ENCODE data around the gene CDKAL1.

Gene CDKAL1

GRCh38 chr6:20538131-20538662 is 3.9 kb downstream of the CDKAL1 start:
- H3K27ac ChIP-seq (ENCODE audit: insufficient read depth in 1 of 2, low read depth in 1 of 2, low read length in 2 of 2, poor library complexity in 1 of 2, severe bottlenecking in 2 of 2), result no peak overlapping the region
- H3K27me3 ChIP-seq (replicated peaks in 2 of 5; ENCODE audit: control insufficient read depth in 4 of 5, insufficient read depth in 5 of 5, low read length in 4 of 5), result no peaks in the 10 kb centered on the region
- DNase-seq, result peak in 1 of 3 donors; percentile 9
- H3K4me1 ChIP-seq (ENCODE audit: control extremely low read depth in 1 of 4, control insufficient read depth in 4 of 4, insufficient read depth in 4 of 4, low read length in 3 of 4), result peaks cover 4 to 20% (median 16%) of the 10 kb centered on the region in 4 experiments
- ChIA-PET CTCF (interaction anchor here (1.7 kb wide), 1 partner anchor 8 kb away, joined by 5 read pairs; no protein-coding TSS in a partner anchor), POLR2A (no interaction called here)
- H3K9me3 ChIP-seq (ENCODE audit: control extremely low read depth in 1 of 5, control insufficient read depth in 4 of 5, insufficient read depth in 2 of 5, low read depth in 1 of 5, low read length in 4 of 5), result no peaks in the 10 kb centered on the region
- peaks cover 8 to 29% (median 12%) of the 10 kb centered on the region in 4 experiments for H3K36me3 ChIP-seq (ENCODE audit: control insufficient read depth in 4 of 4, insufficient read depth in 4 of 4, low read length in 3 of 4)
- no peak overlapping the region for H3K4me3 ChIP-seq (ENCODE audit: control insufficient read depth in 1 of 7, extremely low read depth in 1 of 7, insufficient read depth in 4 of 7, low read depth in 2 of 7, low read length in 6 of 7)
- WGBS (ENCODE audit: insufficient coverage), result 20% methylated on average over 1 of the region's 1 CpG

DNA sequence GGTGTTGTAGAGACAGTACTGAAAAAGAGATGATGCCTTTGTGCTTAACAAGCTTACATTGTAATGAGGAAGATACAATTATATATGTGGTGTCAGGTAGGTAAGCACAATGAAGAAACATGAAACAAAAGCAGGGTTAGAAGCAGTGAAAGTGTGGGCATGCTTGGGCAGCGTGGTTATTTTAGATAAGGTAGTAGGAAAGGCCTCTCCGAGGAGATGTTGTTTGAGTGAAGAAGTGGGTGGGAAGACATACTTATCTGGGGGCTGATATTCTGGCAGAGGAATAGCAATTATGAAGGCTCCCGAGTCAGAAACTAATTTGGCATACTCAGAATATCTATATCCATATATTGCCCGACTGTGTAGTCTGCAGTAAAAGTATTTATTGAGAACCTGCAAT is 4.7 kb downstream of the CDKAL1 start:
- 92% methylated on average over 2 of the region's 4 CpGs for whole genome bisulfite sequencing (ENCODE audit: insufficient coverage)
- Histone ChIP-seq H3K27me3 (replicated peaks in 2 of 5; ENCODE audit: control insufficient read depth in 4 of 5, insufficient read depth in 5 of 5, low read length in 4 of 5) (no peaks in the 10 kb centered on the region), H3K4me3 (ENCODE audit: control insufficient read depth in 1 of 7, extremely low read depth in 1 of 7, insufficient read depth in 4 of 7, low read depth in 2 of 7, low read length in 6 of 7) (no peak overlapping the region), H3K9me3 (ENCODE audit: control extremely low read depth in 1 of 5, control insufficient read depth in 4 of 5, insufficient read depth in 2 of 5, low read depth in 1 of 5, low read length in 4 of 5) (no peaks in the 10 kb centered on the region), H3K27ac (ENCODE audit: insufficient read depth in 1 of 2, low read depth in 1 of 2, low read length in 2 of 2, poor library complexity in 1 of 2, severe bottlenecking in 2 of 2) (no peak overlapping the region), H3K36me3 (ENCODE audit: control insufficient read depth in 4 of 4, insufficient read depth in 4 of 4, low read length in 3 of 4) (peaks cover 8 to 30% (median 12%) of the 10 kb centered on the region in 4 experiments), H3K4me1 (ENCODE audit: control extremely low read depth in 1 of 4, control insufficient read depth in 4 of 4, insufficient read depth in 4 of 4, low read length in 3 of 4) (peaks cover 4 to 16% (median 13%) of the 10 kb centered on the region in 4 experiments)
- POLR2A ChIA-PET, result no interaction called here
- CTCF ChIA-PET, result interaction anchor here (1.7 kb wide), 1 partner anchor 9 kb away, joined by 5 read pairs; no protein-coding TSS in a partner anchor
- peak in 1 of 3 donors; percentile 28 for DNase-seq

GRCh38 chr6:20539387-20539786 is 5.1 kb downstream of the CDKAL1 start:
- 86% methylated on average over 2 of the region's 2 CpGs for WGBS (ENCODE audit: insufficient coverage)
- CTCF ChIA-PET, result interaction anchor here (0.6 kb wide), 1 partner anchor 604 kb away, joined by 3 read pairs; no protein-coding TSS in a partner anchor
- POLR2A ChIA-PET, result no interaction called here

DNA sequence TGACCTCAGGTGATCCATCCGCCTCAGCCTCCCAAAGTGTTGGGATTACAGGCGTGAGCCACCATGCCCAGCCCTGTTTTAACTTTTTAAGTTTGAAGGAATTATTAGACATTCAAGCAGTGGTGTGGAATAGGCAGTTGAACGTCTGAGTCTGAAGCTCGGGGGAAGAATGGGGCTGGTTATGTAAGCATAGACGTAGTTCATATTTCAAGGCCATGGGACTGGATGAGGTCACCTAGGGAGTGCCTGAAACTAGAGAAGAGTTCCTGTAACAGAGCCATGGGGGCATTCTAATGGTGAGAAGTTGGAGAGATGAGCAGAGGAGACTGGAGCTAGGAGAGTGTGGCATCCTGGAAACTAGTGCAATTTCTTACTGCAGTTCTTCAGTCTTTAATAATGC is 6.4 kb downstream of the CDKAL1 start:
- no peak for DNase-seq
- POLR2A ChIA-PET, result no interaction called here
- no peaks in the 10 kb centered on the region for H3K9me3 ChIP-seq (ENCODE audit: control extremely low read depth in 1 of 5, control insufficient read depth in 4 of 5, insufficient read depth in 2 of 5, low read depth in 1 of 5, low read length in 4 of 5)
- peaks cover 0 to 6% (median 2%) of the 10 kb centered on the region in 4 experiments for H3K4me1 ChIP-seq (ENCODE audit: control extremely low read depth in 1 of 4, control insufficient read depth in 4 of 4, insufficient read depth in 4 of 4, low read length in 3 of 4)
- no peaks in the 10 kb centered on the region for H3K27me3 ChIP-seq (replicated peaks in 2 of 5; ENCODE audit: control insufficient read depth in 4 of 5, insufficient read depth in 5 of 5, low read length in 4 of 5)
- H3K36me3 ChIP-seq (ENCODE audit: control insufficient read depth in 4 of 4, insufficient read depth in 4 of 4, low read length in 3 of 4), result peaks cover 8 to 31% (median 12%) of the 10 kb centered on the region in 4 experiments
- H3K4me3 ChIP-seq (ENCODE audit: control insufficient read depth in 1 of 7, extremely low read depth in 1 of 7, insufficient read depth in 4 of 7, low read depth in 2 of 7, low read length in 6 of 7), result no peak overlapping the region
- CTCF ChIA-PET, result interaction anchor here (0.6 to 1.0 kb wide), 3 partner anchors 13 to 250 kb away, joined by 3 read pairs; no protein-coding TSS in a partner anchor
- H3K27ac ChIP-seq (ENCODE audit: insufficient read depth in 1 of 2, low read depth in 1 of 2, low read length in 2 of 2, poor library complexity in 1 of 2, severe bottlenecking in 2 of 2), result no peak overlapping the region
- WGBS (ENCODE audit: insufficient coverage), result 96% methylated on average over 3 of the region's 5 CpGs

More at GRCh38 chr6:20539387-20539786, 5.1 kb downstream of the CDKAL1 start:
- Histone ChIP-seq H3K27me3 (replicated peaks in 2 of 5; ENCODE audit: control insufficient read depth in 4 of 5, insufficient read depth in 5 of 5, low read length in 4 of 5) (no peaks in the 10 kb centered on the region), H3K4me3 (ENCODE audit: control insufficient read depth in 1 of 7, extremely low read depth in 1 of 7, insufficient read depth in 4 of 7, low read depth in 2 of 7, low read length in 6 of 7) (no peak overlapping the region), H3K27ac (ENCODE audit: insufficient read depth in 1 of 2, low read depth in 1 of 2, low read length in 2 of 2, poor library complexity in 1 of 2, severe bottlenecking in 2 of 2) (no peak overlapping the region), H3K4me1 (ENCODE audit: control extremely low read depth in 1 of 4, control insufficient read depth in 4 of 4, insufficient read depth in 4 of 4, low read length in 3 of 4) (peaks cover 4 to 13% (median 10%) of the 10 kb centered on the region in 4 experiments), H3K9me3 (ENCODE audit: control extremely low read depth in 1 of 5, control insufficient read depth in 4 of 5, insufficient read depth in 2 of 5, low read depth in 1 of 5, low read length in 4 of 5) (no peaks in the 10 kb centered on the region), H3K36me3 (ENCODE audit: control insufficient read depth in 4 of 4, insufficient read depth in 4 of 4, low read length in 3 of 4) (peaks cover 8 to 31% (median 12%) of the 10 kb centered on the region in 4 experiments)
- no peak for DNase-seq

DNA sequence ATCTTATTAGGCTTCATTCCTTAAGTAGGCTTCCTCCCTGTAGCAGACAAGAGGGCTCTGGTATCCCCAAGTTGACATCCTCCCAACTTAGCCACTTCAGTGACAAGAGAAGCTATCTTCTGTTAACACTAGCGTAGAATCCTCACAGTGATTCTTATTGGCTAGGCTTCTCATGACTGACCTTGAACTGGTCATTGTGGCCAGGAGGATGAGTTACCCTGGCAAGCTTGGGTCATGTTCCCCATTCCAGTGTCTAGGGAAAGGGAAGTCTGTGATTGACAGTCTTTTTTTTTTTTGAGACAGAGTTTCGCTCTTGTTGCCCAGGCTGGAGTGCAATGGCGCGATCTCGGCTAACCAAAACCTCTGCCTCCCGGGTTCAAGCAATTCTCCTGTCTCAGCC is 7.1 kb downstream of the CDKAL1 start:
- no peak overlapping the region for H3K27ac ChIP-seq (ENCODE audit: insufficient read depth in 1 of 2, low read depth in 1 of 2, low read length in 2 of 2, poor library complexity in 1 of 2, severe bottlenecking in 2 of 2)
- peaks cover 0 to 7% (median 0%) of the 10 kb centered on the region in 4 experiments for H3K4me1 ChIP-seq (ENCODE audit: control extremely low read depth in 1 of 4, control insufficient read depth in 4 of 4, insufficient read depth in 4 of 4, low read length in 3 of 4)
- ChIA-PET CTCF (interaction anchor here (0.6 to 1.0 kb wide), 3 partner anchors 23 to 250 kb away, joined by 3 to 4 read pairs (median 3); no protein-coding TSS in a partner anchor), POLR2A (no interaction called here)
- no peaks in the 10 kb centered on the region for H3K27me3 ChIP-seq (replicated peaks in 2 of 5; ENCODE audit: control insufficient read depth in 4 of 5, insufficient read depth in 5 of 5, low read length in 4 of 5)
- no peak for DNase-seq
- H3K4me3 ChIP-seq (ENCODE audit: control insufficient read depth in 1 of 7, extremely low read depth in 1 of 7, insufficient read depth in 4 of 7, low read depth in 2 of 7, low read length in 6 of 7), result no peak overlapping the region
- peaks cover 10 to 38% (median 14%) of the 10 kb centered on the region in 4 experiments for H3K36me3 ChIP-seq (ENCODE audit: control insufficient read depth in 4 of 4, insufficient read depth in 4 of 4, low read length in 3 of 4)
- WGBS (ENCODE audit: insufficient coverage), result 98% methylated on average over 5 of the region's 6 CpGs
- no peaks in the 10 kb centered on the region for H3K9me3 ChIP-seq (ENCODE audit: control extremely low read depth in 1 of 5, control insufficient read depth in 4 of 5, insufficient read depth in 2 of 5, low read depth in 1 of 5, low read length in 4 of 5)

DNA sequence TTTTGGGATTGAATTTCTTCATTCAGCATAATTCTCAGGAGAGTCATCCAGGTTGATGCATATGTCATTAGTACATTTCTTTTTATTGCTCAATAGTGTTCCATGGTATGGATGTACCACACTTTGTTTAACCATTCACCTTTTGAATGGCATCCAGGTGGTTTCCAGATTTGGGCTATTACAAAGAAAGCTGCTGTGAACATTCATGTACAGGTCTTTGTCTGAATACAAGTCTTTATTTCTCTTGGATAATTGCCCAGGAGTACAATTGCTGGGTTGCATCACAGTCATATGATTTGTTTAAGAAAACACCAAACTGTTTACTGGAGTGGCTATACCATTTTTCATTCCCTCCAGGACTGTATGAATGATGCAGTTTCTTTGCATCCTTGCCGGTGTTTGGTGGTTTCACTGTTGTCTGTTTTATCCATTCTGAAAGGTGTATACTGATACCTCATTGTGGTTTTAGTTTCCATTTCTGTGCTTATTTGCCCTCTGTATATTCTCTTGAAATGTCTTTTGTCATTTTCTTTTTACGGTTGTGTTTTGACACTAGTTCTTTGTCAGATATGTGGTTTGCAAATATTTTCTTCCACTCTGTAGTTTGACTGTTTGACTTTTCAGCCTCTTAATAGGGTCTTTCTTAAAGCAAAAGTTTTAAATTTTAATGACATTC is 8.8 kb downstream of the CDKAL1 start:
- POLR2A ChIA-PET, result no interaction called here
- peak in 1 of 3 donors; percentile 29 for DNase-seq
- H3K4me3 ChIP-seq (ENCODE audit: control insufficient read depth in 1 of 7, extremely low read depth in 1 of 7, insufficient read depth in 4 of 7, low read depth in 2 of 7, low read length in 6 of 7), result no peak overlapping the region
- peaks cover 12 to 43% (median 17%) of the 10 kb centered on the region in 4 experiments for H3K36me3 ChIP-seq (ENCODE audit: control insufficient read depth in 4 of 4, insufficient read depth in 4 of 4, low read length in 3 of 4)
- peaks cover 0 to 7% (median 0%) of the 10 kb centered on the region in 4 experiments for H3K4me1 ChIP-seq (ENCODE audit: control extremely low read depth in 1 of 4, control insufficient read depth in 4 of 4, insufficient read depth in 4 of 4, low read length in 3 of 4)
- no peaks in the 10 kb centered on the region for H3K9me3 ChIP-seq (ENCODE audit: control extremely low read depth in 1 of 5, control insufficient read depth in 4 of 5, insufficient read depth in 2 of 5, low read depth in 1 of 5, low read length in 4 of 5)
- 67% methylated on average over 1 of the region's 2 CpGs for WGBS (ENCODE audit: insufficient coverage)
- H3K27me3 ChIP-seq (replicated peaks in 2 of 5; ENCODE audit: control insufficient read depth in 4 of 5, insufficient read depth in 5 of 5, low read length in 4 of 5), result no peaks in the 10 kb centered on the region
- no peak overlapping the region for H3K27ac ChIP-seq (ENCODE audit: insufficient read depth in 1 of 2, low read depth in 1 of 2, low read length in 2 of 2, poor library complexity in 1 of 2, severe bottlenecking in 2 of 2)
- CTCF ChIA-PET, result no interaction called here

DNA sequence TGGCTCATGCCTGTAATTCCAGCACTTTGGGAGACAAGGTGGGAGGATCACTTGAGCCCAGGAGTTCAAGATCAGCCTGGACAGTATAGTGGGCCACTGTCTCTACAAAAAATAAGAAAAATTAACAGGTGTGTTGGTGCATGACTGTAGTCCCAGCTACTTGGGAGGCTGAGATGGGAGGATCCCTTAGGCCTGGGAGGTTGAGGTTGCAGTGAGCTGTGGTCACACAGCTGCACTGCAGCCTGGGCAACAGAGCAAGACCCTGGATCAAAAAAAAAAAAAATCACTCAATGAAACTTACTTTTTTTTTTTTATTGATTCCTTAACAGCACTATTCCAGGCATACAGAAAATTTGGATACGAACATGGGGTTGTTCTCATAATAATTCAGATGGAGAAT is 14.0 kb downstream of the CDKAL1 start:
- Histone ChIP-seq H3K36me3 (ENCODE audit: control insufficient read depth in 4 of 4, insufficient read depth in 4 of 4, low read length in 3 of 4) (peaks cover 7 to 33% (median 19%) of the 10 kb centered on the region in 4 experiments), H3K27me3 (replicated peaks in 2 of 5; ENCODE audit: control insufficient read depth in 4 of 5, insufficient read depth in 5 of 5, low read length in 4 of 5) (no peaks in the 10 kb centered on the region), H3K27ac (ENCODE audit: insufficient read depth in 1 of 2, low read depth in 1 of 2, low read length in 2 of 2, poor library complexity in 1 of 2, severe bottlenecking in 2 of 2) (no peak overlapping the region), H3K9me3 (ENCODE audit: control extremely low read depth in 1 of 5, control insufficient read depth in 4 of 5, insufficient read depth in 2 of 5, low read depth in 1 of 5, low read length in 4 of 5) (no peaks in the 10 kb centered on the region), H3K4me1 (ENCODE audit: control extremely low read depth in 1 of 4, control insufficient read depth in 4 of 4, insufficient read depth in 4 of 4, low read length in 3 of 4) (peaks cover 0 to 7% (median 0%) of the 10 kb centered on the region in 4 experiments), H3K4me3 (ENCODE audit: control insufficient read depth in 1 of 7, extremely low read depth in 1 of 7, insufficient read depth in 4 of 7, low read depth in 2 of 7, low read length in 6 of 7) (no peak overlapping the region)
- no CpG with 5 or more reads among the region's 1 CpG for WGBS (ENCODE audit: insufficient coverage)
- CTCF ChIA-PET, result interaction anchor here (0.6 kb wide), 1 partner anchor 758 kb away, joined by 3 read pairs; no protein-coding TSS in a partner anchor
- POLR2A ChIA-PET, result interaction anchor here (0.6 kb wide), 1 partner anchor 979 kb away, joined by 3 read pairs; no protein-coding TSS in a partner anchor
- DNase-seq, result no peak

Data from common myeloid progenitor, CD34-positive (primary cell).